Fibroblast of lung (primary cell): ENCODE data around the gene TMEM242.

ENCODE experiments used
- CTCF ChIP-seq, 2 donors: IDR thresholded peaks in 1 of 2; conservative IDR thresholded peaks in 1 of 2; 1 replicate in 1 of 2; 2 replicates in 1 of 2; pipeline ENCODE4 v1.5.1; 2011 to 2012; ENCODE audit warnings: low read length in 2 of 2, control low read depth in 1 of 2, inconsistent platforms in 1 of 2, low read depth in 1 of 2, mild to moderate bottlenecking in 1 of 2
- EZH2 ChIP-seq: IDR thresholded peaks from 2 replicates; pipeline ENCODE4 v1.5.1; 2012; ENCODE audit warnings: low read length, control low read depth, mild to moderate bottlenecking; ENCODE audit errors: missing control alignments

GRCh38 chr6:157270308-157270707 is 53.0 kb downstream of the TMEM242 start:
- TF ChIP-seq CTCF (conservative IDR thresholded peaks at IDR 0.05 in 1 of 2, IDR thresholded peaks at IDR 0.05 in 1 of 2; ENCODE audit: low read depth in 1 of 2, low read length in 2 of 2), result no peak
- TF ChIP-seq EZH2, result no peak
